GM10248 (cell line): ENCODE data around the gene CNTNAP1.

Experiments
- CTCF ChIA-PET: fragments of 300-600 bp; sonication (Branson Sonifier 250); formaldehyde crosslinking; extraction: SDS; loops from one replicate; lab custom pipeline; 2021; ENCODE audit warnings: antibody characterized with exemption; lab: Yijun Ruan, JAX
- POLR2A ChIA-PET: fragments of 350-650 bp; sonication (Branson Sonifier 250); formaldehyde crosslinking; extraction: SDS; loops from one replicate; lab custom pipeline; 2020; ENCODE audit warnings: antibody characterized with exemption; lab: Yijun Ruan, JAX
- DNase-seq: peaks from one replicate; pipeline ENCODE4 v3.0.0; 2012; ENCODE audit errors: extremely low spot score
- TF ChIP-seq, protein P1 (sequence below): IDR thresholded peaks from 2 replicates; pipeline ENCODE4 v1.5.1; 2012; ENCODE audit warnings: mild to moderate bottlenecking, low read depth; ENCODE audit errors: extremely low read depth, missing control alignments, control extremely low read depth

The CNTNAP1 gene

DNA sequence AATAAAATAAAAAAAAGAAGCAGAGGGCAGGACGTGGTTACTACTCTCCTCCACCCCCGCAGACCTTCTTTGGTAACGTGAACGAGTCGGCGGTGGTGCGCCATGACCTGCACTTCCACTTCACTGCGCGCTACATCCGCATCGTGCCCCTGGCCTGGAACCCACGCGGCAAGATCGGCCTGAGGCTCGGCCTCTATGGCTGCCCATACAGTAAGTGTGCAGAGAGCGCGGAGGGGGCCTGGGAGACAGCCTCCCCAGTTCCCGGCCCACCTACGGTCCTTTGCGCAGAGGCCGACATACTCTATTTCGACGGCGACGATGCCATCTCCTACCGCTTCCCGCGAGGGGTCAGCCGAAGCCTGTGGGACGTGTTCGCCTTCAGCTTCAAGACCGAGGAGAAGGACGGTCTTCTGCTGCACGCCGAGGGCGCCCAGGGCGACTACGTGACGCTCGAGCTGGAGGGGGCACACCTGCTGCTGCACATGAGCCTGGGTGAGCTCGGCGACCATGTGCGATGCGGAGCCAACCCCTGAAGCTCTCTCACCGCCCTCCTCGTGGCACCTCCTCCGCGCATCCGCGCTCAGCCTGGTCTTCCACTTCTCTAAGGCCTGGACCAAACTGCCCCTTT lies 2.7 kb downstream of the CNTNAP1 start:
- ChIA-PET CTCF (interaction anchor here (0.9 to 1.3 kb wide), 3 partner anchors 10 to 107 kb away, joined by 3 to 4 read pairs (median 3); no protein-coding TSS in a partner anchor), POLR2A (interaction anchor here (0.6 kb wide), 1 partner anchor 989 kb away, joined by 3 read pairs; no protein-coding TSS in a partner anchor)
- TF ChIP-seq, protein P1, sequence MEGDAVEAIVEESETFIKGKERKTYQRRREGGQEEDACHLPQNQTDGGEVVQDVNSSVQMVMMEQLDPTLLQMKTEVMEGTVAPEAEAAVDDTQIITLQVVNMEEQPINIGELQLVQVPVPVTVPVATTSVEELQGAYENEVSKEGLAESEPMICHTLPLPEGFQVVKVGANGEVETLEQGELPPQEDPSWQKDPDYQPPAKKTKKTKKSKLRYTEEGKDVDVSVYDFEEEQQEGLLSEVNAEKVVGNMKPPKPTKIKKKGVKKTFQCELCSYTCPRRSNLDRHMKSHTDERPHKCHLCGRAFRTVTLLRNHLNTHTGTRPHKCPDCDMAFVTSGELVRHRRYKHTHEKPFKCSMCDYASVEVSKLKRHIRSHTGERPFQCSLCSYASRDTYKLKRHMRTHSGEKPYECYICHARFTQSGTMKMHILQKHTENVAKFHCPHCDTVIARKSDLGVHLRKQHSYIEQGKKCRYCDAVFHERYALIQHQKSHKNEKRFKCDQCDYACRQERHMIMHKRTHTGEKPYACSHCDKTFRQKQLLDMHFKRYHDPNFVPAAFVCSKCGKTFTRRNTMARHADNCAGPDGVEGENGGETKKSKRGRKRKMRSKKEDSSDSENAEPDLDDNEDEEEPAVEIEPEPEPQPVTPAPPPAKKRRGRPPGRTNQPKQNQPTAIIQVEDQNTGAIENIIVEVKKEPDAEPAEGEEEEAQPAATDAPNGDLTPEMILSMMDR = no peak
- no peak for DNase-seq

DNA sequence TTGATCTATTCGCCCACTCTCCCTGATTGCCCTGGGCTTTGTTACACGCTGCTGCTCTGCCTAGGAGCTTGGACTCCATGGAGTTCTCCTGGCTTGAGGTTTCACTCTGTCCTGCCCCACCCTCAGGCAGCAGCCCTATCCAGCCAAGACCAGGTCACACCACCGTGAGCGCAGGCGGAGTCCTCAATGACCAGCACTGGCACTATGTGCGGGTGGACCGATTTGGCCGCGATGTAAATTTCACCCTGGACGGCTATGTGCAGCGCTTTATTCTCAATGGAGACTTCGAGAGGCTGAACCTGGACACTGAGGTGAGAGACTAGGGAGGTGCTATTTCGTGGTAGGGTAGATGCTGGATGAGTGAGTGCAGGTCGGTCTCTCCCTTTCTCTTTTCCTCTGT lies 3.5 kb downstream of the CNTNAP1 start:
- ChIA-PET CTCF (interaction anchor here (0.9 to 1.3 kb wide), 3 partner anchors 11 to 107 kb away, joined by 3 to 4 read pairs (median 3); no protein-coding TSS in a partner anchor), POLR2A (no interaction called here)
- no peak for DNase-seq
- TF ChIP-seq, protein P1 = no peak

DNA sequence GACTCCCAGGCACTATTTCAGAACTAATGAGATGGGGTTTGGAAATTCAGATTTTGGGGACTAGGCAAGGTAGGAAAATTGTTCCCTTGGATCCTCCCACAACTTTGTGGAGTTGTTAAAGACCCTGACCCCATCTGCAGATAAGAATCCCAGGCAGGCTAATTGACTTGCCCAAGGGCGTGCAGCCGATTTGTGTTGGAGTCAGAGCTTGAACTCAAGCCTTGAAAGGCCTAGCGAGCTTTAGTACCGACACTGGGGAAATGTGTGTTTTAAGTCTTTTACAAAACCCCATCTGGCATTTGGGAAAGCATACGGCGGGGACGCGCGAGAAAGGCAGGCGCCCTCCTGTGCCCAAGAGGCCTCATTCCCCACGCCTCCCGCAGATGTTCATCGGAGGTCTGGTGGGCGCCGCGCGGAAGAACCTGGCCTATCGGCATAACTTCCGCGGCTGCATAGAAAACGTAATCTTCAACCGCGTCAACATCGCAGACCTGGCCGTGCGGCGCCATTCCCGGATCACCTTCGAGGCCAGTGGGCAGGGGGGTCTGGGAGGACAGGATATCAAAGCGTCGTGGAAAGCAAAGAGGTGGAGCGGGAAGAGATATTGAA lies 4.3 kb downstream of the CNTNAP1 start:
- POLR2A ChIA-PET = no interaction called here
- CTCF ChIA-PET = no interaction called here
- TF ChIP-seq, protein P1 = no peak
- no peak for DNase-seq

DNA sequence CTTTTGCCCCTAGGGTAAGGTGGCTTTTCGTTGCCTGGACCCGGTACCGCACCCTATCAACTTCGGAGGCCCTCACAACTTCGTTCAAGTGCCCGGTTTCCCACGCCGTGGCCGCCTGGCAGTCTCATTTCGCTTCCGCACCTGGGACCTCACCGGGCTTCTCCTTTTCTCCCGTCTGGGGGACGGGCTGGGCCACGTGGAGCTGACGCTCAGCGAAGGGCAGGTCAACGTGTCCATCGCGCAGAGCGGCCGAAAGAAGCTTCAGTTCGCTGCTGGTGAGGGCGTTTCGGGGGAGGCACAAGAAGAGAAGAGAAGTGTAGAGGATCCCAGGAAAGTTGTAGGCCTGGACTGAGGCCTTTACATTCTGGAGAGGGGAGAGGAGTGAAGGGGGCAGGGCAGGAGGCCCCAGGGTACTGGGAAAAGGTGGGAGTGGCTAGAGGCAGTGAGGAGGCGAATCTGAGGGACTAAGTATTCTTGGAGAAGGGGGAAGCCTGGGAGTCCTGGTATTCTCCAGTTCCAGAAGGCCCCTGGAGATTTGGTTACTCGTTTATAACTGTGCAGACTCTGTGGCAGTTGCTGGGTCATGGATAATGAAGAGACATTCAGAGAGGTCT lies 5.5 kb downstream of the CNTNAP1 start:
- CTCF ChIA-PET = interaction anchor here (0.7 kb wide), 1 partner anchor 76 kb away, joined by 3 read pairs; no protein-coding TSS in a partner anchor
- DNase-seq = no peak
- TF ChIP-seq, protein P1 = no peak
- POLR2A ChIA-PET = no interaction called here

DNA sequence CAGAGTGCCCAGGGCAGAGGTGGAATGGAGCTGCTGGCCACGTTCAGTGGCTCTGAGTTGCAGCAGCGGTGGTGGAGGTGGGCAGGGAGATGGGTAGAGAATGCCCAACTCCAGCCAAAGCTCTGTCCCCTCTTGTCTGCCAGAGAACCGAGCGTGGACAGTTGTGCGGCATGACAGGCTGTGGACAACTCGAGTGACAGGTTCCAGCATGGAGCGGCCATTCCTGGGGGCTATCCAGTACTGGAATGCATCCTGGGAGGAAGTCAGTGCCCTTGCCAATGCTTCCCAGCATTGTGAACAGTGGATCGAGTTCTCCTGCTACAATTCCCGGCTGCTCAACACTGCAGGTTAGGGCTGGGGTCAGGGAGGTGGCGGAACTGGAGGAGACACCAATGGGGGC lies 8.3 kb downstream of the CNTNAP1 start:
- CTCF ChIA-PET = interaction anchor here (1.6 kb wide), 1 partner anchor 11 kb away, joined by 7 read pairs; no protein-coding TSS in a partner anchor
- POLR2A ChIA-PET = interaction anchor here (0.5 kb wide), 1 partner anchor 44 kb away, joined by 7 read pairs; no protein-coding TSS in a partner anchor
- no peak for DNase-seq
- TF ChIP-seq, protein P1 = no peak

DNA sequence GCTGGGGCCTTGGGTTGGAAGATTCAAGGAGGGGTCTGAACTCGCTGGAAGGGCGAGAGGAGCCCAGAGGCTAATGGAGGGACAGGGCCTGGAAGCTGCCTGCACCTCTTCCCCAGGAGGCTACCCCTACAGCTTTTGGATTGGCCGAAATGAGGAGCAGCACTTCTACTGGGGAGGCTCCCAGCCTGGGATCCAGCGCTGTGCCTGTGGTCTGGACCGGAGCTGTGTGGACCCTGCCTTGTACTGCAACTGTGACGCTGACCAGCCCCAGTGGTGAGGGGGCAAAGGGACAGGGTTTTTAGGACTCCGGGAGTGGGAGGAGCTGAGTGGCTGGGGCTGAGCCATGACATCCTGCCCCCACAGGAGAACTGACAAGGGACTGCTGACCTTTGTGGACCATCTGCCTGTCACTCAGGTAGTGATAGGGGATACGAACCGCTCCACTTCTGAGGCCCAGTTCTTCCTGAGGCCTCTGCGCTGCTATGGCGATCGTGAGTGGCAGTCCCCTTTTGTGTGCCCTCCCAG lies 8.8 kb downstream of the CNTNAP1 start:
- POLR2A ChIA-PET = interaction anchor here (0.5 kb wide), 1 partner anchor 44 kb away, joined by 7 read pairs; no protein-coding TSS in a partner anchor
- TF ChIP-seq, protein P1 = no peak
- no peak for DNase-seq
- CTCF ChIA-PET = interaction anchor here (0.7 to 1.6 kb wide), 2 partner anchors 12 to 14 kb away, joined by 3 to 7 read pairs; no protein-coding TSS in a partner anchor
